ENCODE results near the gene PHC2. TPM values are rescaled to one million over a fixed set of nuclear protein-coding genes. Genes with fewer than 3 reads are reported as not detected.
A peak's percentile ranks its signal among the peaks of the same experiment; 100 is the strongest.

The PHC2 gene
- total RNA-seq, 1 donor from 2014 or later: 222 TPM

DNA sequence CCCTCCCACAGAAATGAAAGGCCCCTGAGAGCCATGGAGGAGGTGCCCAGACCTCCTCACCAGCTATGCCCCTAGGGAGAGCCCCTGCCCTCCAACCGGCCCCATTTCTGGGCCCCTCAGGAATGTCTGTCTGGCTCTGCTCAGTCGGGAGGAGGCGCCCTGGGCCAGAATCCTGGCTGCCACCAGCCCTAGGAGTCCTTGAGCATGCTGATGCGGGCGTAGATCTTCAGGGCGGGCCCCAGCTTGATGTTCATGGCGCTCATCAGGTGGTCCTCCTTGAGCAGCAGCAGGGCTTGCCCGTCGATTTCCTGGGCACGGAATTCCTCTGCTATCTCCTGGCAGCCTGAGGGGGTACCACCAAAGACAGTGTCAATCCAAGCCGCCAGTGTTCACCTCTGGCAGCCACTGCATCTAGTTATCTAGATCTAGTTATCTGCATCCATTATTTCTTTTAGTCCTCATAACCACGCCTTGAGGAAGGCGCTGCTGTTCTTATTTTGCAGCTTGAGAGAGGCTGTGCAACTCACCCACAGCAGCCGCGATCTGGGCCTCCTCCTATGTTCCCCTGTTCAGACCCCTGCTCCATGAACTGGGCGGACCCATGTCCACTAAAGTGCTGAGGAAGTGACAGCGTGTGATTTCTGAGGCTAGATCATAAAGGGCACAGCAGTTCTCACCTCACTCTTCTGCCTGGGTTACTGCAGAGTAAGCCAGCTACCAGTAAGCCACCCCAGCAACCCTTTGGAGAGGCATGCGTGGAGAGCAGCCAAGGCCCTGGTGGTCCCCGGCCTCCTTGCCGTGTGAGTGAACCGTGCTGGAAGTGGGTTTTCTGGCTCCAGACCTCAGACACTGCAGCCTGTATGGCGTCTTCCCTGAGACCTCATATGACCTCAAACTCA, 106.0 kb downstream of the PHC2 start:
- H3K27ac ChIP-seq: peak overlapping the region; percentile 6 to 20

DNA sequence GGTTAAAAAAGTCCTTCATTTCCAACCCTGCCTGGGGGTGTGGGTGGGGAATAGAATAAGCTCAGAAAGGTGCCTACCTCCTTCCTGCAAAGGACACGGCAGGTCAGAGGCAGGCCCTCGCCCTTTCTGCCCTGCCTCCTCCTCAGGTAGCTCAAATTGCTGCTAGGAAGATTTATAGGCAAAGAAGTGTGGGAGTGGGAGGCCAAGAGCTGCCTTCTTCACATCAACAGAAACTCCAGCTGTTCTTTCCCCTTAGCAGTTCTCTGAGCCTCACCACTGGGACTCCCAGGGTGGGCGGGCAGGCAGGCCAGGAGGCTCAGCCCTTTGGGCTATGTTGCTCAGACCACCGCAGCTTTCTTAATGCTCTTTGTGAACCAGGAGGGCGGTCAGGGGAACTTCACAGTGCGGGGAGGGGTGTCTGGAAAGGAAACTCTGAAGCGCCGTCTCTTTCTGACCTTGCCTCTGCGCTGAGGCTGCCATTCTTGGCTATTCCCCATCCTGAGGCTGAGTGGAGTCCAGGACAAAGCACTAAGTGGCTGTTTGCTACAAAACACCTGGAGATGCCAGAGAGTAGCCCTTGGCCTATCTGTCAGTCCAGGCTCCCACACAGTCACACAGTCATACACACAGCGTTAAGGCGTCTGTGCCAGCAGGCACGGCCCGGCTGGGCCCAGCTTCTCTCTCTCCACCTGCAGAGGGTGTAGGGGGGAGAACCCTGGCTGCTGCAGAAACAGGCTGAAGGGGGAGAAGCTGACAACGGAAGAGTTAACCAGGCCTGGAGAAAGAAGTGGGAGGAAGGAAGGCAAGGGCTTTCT, 107.0 kb downstream of the PHC2 start:
- no peak for DNase-seq (ENCODE audit: low spot score in 2 of 2)
- no peak for TF ChIP-seq CTCF (IDR thresholded peaks at IDR 0.05)
- intact Hi-C loops (cut with DNase I): no loop called here
- no peak overlapping the region for H3K4me3 ChIP-seq
- H3K4me1 ChIP-seq: peaks cover 0 to 16% of the 10 kb centered on the region in 2 donors
- H3K27ac ChIP-seq: peak overlapping the region in 1 of 2 donors; percentile 6
- no peaks in the 10 kb centered on the region for H3K9me3 ChIP-seq
- H3K36me3 ChIP-seq: peaks cover 65 to 68% of the 10 kb centered on the region in 2 donors
- H3K27me3 ChIP-seq: no peaks in the 10 kb centered on the region

More for the DNA sequence above, 106.0 kb downstream of the PHC2 start:
- Histone ChIP-seq H3K27me3 (no peaks in the 10 kb centered on the region), H3K4me1 (peaks cover 0 to 16% of the 10 kb centered on the region in 2 donors), H3K36me3 (peaks cover 76 to 79% of the 10 kb centered on the region in 2 donors), H3K9me3 (no peaks in the 10 kb centered on the region), H3K4me3 (no peak overlapping the region)
- DNase-seq (ENCODE audit: low spot score in 2 of 2): no peak
- intact Hi-C loops (cut with DNase I): no loop called here
- no peak for TF ChIP-seq CTCF (IDR thresholded peaks at IDR 0.05)

DNA sequence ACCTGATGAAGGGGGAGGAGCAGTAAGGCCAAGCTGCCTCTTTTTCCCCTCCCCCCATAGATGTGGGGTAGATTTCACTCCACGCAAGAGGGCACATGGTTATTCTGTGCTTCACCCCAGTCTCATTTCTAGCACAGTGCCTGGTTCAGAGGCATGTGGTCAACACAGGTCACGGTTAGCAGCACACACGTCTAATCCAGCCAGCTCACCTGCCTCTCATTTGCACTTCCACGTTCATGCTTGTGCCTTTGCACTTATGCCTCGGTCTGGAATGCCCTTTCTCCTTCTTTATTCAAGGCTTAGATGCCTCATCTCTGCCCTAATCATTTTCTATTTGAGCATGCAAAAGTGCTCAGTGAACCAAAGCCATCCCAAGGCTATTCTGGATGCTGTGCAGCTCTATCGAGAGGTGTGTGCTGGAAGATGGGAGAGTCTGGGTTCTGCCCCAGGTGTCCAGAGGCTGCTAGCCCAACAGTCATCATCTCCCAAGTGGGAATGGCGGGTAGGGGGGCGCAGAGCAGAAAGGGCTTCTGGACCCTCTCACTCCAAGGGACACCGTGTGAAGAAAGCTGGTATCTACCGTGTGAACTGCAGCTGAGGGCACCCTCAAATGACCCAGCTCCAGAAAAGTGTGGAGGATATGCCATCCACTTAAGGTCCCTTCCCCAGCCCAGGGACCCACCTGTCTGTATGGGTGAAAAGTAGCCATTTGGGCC, 107.9 kb downstream of the PHC2 start:
- Histone ChIP-seq H3K4me3 (no peak overlapping the region), H3K27me3 (no peaks in the 10 kb centered on the region), H3K36me3 (peaks cover 57 to 60% of the 10 kb centered on the region in 2 donors), H3K9me3 (no peaks in the 10 kb centered on the region), H3K4me1 (peaks cover 0 to 9% of the 10 kb centered on the region in 2 donors), H3K27ac (no peak overlapping the region)
- intact Hi-C loops (cut with DNase I): no loop called here
- TF ChIP-seq CTCF (IDR thresholded peaks at IDR 0.05): no peak
- no peak for DNase-seq (ENCODE audit: low spot score in 2 of 2)

DNA sequence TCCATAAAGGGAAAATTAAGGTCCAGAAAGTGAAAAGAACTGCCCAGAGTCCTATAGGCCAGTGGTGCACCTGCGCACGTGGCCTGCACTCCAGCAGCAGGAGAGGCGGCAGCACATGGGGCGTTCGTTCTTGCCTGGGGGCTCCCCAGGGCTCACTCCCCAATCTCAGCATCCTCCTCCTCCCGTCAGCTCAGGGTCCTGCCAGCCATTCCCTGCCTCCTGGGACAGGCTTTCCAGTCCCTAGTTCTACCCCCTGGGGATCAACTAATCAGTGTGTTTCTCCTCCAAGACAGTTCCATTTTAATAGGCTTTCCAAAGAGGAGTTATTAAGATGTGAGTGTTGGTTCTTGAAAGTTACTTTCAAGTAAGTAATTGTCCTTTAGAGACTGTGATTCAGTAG, 108.8 kb downstream of the PHC2 start:
- H3K9me3 ChIP-seq: no peaks in the 10 kb centered on the region
- no peak for DNase-seq (ENCODE audit: low spot score in 2 of 2)
- no peaks in the 10 kb centered on the region for H3K27me3 ChIP-seq
- no peaks in the 10 kb centered on the region for H3K4me1 ChIP-seq
- peaks cover 48 to 51% of the 10 kb centered on the region in 2 donors for H3K36me3 ChIP-seq
- TF ChIP-seq CTCF (IDR thresholded peaks at IDR 0.05): no peak
- H3K4me3 ChIP-seq: no peak overlapping the region
- intact Hi-C loops (cut with DNase I): no loop called here
- no peak overlapping the region for H3K27ac ChIP-seq

DNA sequence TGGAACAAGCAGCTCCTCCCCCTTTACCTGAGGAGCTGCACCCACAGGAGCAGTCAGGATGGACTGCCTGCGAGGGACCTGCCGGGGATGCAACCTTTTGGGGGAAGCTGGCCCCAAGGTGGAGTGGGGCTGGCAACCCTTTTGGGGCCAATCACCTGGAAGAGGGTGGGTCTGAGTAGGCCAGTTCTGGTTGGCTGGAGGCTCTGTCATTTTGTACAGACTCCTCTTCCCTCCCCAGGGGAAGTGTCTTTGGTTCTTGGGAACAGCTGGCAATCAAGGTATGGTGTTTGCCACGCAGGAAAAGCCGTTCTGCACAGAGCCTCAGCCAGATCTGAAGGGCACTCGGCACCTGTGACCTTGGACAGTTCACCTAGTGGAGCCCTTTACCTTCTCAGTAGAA, 109.7 kb downstream of the PHC2 start:
- intact Hi-C loops (cut with DNase I): no loop called here
- H3K4me1 ChIP-seq: no peaks in the 10 kb centered on the region
- H3K9me3 ChIP-seq: no peaks in the 10 kb centered on the region
- no peak for TF ChIP-seq CTCF (IDR thresholded peaks at IDR 0.05)
- peaks cover 38 to 41% of the 10 kb centered on the region in 2 donors for H3K36me3 ChIP-seq
- no peak for DNase-seq (ENCODE audit: low spot score in 2 of 2)
- no peak overlapping the region for H3K27ac ChIP-seq
- no peak overlapping the region for H3K4me3 ChIP-seq
- no peaks in the 10 kb centered on the region for H3K27me3 ChIP-seq

Data from ascending aorta (tissue), 2 donors.